Hematopoietic multipotent progenitor cell treated with erythropoietin and hydrocortisone succinate and interleukin-3 and kit ligand, for 4 days (in vitro differentiated cells): Measurements from ENCODE around the gene GPR137.
"Not testable (repeated sequence)": the region's sequence is repeated elsewhere in the genome, so short reads cannot be mapped to it uniquely, and the experiment has no call there.

Experiments
- DNase-seq: peaks from one replicate; pipeline ENCODE4 v3.0.0-alpha.2; 2015

Gene GPR137, protein sequence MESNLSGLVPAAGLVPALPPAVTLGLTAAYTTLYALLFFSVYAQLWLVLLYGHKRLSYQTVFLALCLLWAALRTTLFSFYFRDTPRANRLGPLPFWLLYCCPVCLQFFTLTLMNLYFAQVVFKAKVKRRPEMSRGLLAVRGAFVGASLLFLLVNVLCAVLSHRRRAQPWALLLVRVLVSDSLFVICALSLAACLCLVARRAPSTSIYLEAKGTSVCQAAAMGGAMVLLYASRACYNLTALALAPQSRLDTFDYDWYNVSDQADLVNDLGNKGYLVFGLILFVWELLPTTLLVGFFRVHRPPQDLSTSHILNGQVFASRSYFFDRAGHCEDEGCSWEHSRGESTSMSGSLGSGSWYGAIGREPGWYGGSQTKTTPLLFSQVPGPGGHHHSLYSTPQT

GRCh38 chr11:64284962-64285884 is at the start of gene GPR137:
GPR137 (plus strand) TSS chr11:64285848; CDS start chr11:64286525, 677 bp downstream.
- peak; percentile 92 for DNase-seq

DNA sequence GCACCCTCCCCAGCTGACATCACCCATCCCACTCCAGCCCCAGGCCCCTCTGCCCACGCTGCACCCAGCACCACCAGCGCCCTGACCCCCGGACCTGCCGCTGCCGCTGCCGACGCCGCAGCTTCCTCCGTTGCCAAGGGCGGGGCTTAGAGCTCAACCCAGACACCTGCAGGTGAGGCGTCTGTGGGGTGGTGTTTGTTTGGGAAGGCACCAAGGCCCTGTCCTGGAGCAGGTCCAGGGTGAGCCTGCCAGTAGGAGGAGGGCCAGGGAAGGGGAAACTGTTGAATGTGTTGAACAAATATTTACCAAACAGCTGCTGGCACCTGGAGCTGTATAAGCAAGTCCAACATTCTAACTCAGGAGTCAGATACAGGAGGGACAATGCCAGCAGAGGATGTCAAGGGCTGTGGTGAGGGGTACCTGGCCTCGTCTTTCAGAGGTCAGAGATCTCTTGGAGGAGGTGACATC is 48.1 kb upstream of the GPR137 start:
- DNase-seq: no peak

- DNase-seq: no peak
These were observed 47.6 kb upstream of the GPR137 start for GRCh38 chr11:64238076-64238475.

DNA sequence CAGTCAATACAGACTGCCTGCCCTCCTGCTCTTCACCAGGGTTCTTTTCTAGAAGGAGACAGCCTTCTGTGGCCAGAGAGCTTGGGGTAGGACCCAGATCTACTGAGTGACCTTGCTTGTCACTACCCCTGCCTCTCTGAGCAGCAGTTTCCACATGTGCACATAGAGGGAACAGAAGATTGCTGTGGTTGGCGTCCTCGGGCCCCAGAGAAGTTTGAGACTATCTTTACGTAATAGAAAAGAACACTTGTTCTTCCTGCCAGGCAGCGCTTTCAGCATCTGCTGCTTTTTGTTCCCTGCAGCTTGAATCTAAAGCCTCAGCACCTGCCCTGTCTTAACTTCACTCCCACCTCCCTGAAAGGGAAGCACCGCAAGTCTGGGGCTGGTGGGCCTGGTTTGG is 46.6 kb upstream of the GPR137 start:
- DNase-seq: peak; percentile 38

DNA sequence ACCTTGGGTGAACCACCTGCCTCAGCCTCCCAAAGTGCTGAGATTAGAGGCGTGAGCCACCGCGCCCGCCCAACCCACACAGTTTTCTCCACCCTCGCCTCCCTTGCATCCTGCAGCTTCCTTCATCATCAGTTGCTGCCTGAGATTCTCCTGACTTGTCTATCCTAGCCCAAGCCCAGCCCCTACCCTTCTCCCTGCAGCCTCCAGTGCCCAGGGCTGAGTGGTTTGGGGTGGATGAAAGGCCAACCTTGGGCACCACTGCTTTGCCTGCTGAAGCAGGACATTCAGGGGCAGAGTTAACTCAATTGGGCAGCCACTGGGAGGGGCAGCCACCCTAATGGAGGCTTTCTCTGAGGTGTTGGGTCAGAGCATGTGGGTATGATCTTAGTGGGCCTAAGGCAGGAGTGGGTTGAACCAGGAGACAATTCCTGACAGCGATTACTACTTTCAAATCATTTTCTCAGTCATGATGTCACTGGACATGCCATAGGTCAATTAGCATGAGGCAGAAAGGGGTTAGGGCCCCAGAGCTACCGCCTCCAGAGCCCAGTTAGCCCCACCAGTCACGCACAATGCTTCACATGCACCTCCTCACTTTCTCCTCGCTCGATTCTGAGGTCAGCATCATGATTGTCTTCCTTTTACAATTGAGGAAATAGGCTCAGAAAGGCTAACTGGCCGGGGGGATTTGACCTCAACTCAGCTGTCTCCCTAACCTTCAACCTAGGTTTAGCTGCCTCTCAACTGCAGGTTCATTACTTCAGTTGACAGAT is 45.8 kb upstream of the GPR137 start:
- peak; percentile 63 for DNase-seq

DNA sequence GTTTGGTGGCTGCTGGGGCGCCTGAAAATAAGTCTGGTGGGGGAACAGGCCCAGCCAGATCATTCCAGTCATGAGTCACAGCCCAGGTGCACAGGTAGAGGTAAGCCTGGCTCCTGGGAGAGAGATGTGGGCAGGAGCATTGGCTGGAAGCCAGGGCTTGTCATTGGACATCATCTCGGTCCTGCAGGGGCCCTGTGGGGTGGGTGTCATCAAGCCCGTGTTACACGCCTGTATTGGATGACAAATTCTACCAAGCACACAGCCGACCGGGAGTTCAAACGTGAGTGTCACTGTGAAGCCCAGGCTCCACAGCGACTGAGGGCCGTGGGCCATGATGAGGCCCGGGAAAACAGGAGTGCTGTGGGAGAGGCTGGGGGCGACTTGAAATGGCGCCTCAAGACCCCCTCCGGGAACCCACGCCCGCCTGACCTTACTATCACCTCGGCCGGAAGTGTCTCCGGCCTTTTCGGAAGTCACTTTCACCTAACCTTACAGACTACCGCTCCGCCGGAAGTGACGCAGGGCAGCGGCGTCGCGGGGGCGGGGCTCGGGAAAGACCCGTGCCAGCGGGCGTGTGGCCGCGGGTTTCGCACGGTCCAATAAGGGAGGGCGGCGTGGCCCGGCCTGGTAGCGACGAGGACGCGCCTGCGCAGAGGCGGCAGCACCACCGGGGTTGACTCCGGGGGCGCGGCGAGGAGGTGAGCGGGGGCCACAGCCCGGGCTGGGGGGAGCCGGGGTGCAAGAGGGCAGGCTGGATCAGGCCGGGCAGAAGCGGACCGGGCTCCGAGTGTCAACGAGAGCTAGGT is 45.0 kb upstream of the GPR137 start, which contains the start of gene FKBP2:
TSS of gene FKBP2 (plus strand) at position 661 of the 806 bp plus-strand sequence. CDS start 1,293 bp downstream, outside the sequence.
- DNase-seq: peak; percentile 99

GRCh38 chr11:64241241-64241490 is 44.5 kb upstream of the GPR137 start:
- no peak for DNase-seq

GRCh38 chr11:64241491-64242374 is 43.9 kb upstream of the GPR137 start:
- peak; percentile 100 for DNase-seq

DNA sequence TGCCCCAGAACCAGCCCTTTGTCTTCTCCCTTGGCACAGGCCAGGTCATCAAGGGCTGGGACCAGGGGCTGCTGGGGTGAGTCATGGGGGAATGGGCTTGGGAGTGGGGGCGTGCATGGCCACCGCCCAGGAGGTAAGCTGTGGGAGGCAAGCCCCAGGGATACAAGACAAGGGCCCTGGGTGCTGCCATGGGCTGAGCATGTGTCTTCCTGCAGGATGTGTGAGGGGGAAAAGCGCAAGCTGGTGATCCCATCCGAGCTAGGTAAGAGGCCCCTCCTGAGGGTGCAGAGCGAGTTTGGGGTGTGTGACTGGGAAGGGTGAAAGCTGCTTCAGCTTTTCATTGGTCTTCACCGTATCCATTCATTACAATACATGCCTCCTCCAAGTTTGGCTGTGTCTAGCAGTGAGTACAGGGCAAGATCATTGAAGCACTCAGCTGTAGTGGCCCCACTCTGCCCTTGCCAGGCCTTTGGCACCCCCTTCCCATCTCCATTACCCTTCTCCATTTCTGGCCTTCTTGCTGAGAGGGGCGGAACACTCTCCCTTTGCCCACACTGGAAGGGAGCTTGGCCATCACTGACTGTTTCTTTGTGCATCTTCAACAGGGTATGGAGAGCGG is 42.3 kb upstream of the GPR137 start:
- no peak for DNase-seq

DNA sequence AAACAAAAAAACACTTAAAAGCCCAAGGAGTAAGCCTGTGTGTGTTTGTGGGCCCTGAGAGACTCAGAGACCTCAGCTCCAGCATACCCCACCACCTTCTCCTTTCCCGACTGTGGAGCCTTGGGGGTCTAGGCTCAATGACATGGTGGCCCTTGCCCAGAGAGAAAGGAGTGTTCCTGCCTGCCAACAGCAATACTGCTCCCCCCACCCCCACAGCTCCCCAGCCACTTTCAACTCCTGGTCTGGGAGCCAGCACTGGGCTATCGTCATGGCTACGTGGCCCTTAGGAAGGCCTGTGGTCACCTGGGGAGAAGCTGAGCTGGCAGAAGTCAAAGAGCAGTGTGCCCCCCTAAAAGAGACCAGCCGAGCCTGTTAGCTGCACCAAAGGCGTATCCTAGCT is 41.5 kb upstream of the GPR137 start:
- no peak for DNase-seq

- no peak for DNase-seq
These were observed 40.7 kb upstream of the GPR137 start for GRCh38 chr11:64244966-64245365.

DNA sequence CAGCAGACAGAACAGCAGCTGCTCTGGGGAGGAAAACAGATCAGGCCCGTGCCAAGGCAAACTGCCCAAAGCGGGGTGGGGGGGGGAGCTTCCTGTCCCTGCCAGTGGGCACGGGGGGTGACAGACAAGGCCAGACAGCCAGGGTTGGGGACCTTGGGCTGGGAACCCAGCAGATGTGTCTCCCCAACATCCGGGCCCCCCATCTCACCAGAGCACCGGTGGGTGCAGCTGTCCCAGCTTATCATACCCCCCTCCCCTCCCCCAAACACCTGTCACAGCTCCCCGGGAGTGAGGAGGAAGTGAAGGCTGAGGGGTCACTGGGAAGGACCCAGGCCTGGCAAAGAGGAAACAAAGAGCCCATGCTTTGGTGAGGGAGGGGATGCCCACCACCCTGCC is 40.2 kb upstream of the GPR137 start:
- DNase-seq: peak; percentile 67

DNA sequence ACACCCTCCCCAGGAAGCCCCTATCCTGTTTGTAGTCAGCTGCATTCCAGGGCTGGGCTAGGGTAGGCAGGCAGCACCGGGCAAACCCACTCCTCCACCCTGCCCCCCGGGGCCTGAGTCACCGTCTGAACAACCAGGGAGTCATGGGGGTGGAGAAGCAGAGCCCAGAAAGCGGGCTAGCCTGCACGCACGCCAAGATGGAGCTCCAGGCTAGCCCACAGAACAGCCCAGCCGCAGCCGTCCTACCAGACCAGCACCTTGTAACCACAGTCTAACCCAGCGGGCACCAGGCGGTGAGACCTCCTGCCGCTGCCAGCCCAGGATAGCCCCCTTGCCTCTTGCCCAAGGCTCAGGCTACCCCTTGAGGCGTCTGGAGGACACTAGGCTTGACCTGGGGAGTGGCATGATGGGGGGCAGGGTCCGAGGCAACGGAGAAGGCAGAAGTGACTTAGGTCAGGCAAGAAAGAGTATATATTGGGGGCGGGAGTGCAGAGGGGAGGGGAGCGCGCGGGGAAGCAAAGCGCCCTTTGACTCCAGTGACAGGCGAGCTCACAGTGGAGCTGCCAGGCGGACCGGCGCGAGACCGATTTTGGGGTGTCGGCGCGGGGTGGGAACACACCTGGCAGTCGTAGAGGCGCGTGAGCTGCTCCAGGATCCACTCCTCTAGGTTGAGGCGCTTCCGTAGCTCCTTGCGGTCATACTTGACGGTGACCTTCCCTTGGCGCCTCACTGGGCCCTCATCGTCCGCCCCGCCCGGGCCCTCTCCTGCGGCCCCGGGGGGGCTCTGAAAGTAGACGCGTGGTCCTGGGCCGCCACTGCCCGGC is 39.6 kb upstream of the GPR137 start:
- DNase-seq: peak; percentile 90

DNA sequence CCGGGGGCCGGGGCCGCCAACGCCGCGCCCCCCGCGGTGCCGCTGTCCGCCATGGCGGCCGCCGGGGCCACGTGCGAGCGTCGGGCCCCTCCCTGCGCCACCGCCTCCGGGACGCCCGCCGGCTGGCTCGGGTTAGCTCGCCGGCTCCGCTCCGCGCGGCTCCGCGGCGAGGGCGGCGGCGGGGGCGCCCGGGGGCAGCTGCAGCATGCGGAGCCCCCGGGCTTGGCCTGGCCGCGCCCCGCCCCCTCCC is 39.1 kb upstream of the GPR137 start:
- DNase-seq: not testable (repeated sequence)

GRCh38 chr11:64246871-64247728 is 38.5 kb upstream of the GPR137 start, which contains the start of gene PPP1R14B:
PPP1R14B (minus strand) TSS chr11:64246943; CDS start chr11:64246673, 270 bp downstream.
- DNase-seq: peak; percentile 96

DNA sequence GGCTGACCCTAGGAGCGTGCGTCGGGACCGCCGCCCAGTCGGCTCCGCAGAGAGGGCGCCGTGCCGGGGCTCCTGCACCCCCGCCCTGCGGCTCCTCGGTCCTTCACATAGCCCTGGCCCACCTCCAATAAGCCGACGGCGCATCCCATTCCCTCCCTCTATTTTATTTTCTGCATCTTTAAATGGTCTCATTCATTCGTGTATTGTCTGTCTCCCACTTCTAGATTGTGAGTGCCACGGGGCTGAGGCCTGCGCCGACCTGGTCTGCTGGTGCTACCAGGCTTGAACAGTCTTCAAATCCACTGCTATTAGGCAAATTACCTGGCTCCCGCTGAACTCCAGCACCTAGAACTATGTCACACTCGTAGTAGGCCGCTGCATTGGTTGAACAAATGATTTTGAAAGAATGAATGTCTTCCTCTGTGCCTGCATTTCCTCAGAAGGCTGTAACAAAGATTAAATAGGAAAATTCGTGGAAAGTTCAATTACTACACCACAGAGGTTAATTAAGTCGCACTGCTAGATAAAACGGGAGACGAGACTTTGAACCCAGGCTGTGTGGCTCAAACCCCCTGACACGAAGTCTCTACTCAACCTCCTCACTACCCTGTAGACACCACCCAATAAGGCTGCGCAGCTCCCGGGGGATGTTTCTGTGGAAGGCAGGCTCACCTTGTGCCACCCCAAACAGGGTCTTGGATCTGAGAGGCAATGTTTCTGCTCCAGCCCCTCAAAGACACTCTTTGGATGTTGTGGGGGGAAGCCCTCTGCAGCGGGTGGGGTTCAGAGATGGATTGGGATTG is 37.7 kb upstream of the GPR137 start:
- DNase-seq: no peak

DNA sequence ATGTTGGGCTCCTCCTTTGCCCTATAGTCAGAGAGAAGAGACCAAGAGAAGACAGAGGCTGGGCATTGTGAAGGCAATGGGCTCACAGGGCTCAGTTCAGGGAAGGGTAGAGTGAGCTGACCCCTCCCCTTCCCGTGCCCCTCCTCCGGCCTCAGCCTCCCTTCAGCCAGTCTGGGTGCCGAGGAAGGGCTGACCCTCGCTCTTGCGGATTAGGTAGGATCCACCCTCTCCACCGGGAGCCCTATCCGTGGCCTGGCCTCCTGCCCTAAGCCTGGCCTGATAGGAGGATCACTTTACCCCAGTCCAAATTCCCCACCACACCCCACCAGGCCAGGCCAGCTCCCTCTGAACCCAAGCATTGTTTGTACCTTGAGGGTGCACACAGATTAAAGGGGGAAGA is 37.1 kb upstream of the GPR137 start:
- DNase-seq: no peak

DNA sequence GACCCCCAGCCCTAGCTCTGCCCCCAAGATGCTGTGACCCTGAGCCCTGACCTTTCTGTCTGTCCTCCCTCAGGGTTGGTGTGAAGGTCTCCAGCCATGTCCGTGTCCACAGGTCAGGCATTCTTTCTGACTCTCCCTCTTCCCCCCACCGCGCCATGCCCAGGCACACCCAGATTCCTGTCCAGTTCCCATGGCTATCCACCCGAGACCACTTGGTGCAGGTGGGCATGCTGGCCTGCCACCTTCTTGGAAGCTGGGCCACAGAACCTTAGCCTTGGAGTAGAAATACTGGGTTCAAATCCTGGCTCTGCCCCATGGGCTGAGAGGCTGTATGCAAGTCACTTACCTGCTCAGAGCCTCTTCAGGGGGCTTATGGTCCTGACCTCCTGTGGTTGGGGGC is 36.6 kb upstream of the GPR137 start:
- no peak for DNase-seq
